Activated T-helper 2 cell treated with anti-CD3 and anti-CD28 coated beads, Interferon-gamma antibody, Interleukin-2, Interleukin-4, amounts not matched to agents 10 μg/mL and 5 μg/mL and 100 μg/mL, durations not matched to agents 14 hours and 24 hours and 36 hours (primary cell): ENCODE data around the gene STARD13. TPM values are rescaled to one million over a fixed set of nuclear protein-coding genes. Genes with fewer than 3 reads are reported as not detected.

ENCODE experiments used
- DNase-seq: peaks from one replicate; pipeline ENCODE4 v3.0.0; 2021; ENCODE audit warnings: low spot score
- H3K27ac Mint-ChIP-seq: one replicate; pipeline ENCODE4 v1.8.0; 2021; ENCODE audit warnings: mixed read lengths
- H3K27me3 Mint-ChIP-seq: one replicate; pipeline ENCODE4 v1.8.0; 2021; ENCODE audit warnings: low read depth, mixed read lengths
- H3K36me3 Mint-ChIP-seq: one replicate; pipeline ENCODE4 v1.8.0; 2021; ENCODE audit warnings: low read depth, mixed read lengths
- H3K4me1 Mint-ChIP-seq: one replicate; pipeline ENCODE4 v1.8.0; 2021; ENCODE audit warnings: low read depth, mixed read lengths
- H3K4me3 Mint-ChIP-seq: one replicate; pipeline ENCODE4 v1.8.0; 2021; ENCODE audit warnings: low read depth, mild to moderate bottlenecking, moderate library complexity, mixed read lengths
- H3K9me3 Mint-ChIP-seq: one replicate; pipeline ENCODE4 v1.8.0; 2021; ENCODE audit warnings: mixed read lengths
- intact Hi-C: fragments of 100-400 bp; cut with micrococcal nuclease; formaldehyde crosslinking; loops from one replicate; pipeline ENCODE4 v1.15.1; 2023
- total RNA-seq: library from RNA; stranded (reverse); gene quantifications from 2 replicates; pipeline ENCODE4 v1.2.3, GENCODE V29; 2022

The STARD13 gene
- total RNA-seq, 1 donor from 2014 or later = 1.5 TPM

GRCh38 chr13:33137721-33138120, 147.8 kb downstream of the STARD13 start:
- Mint-ChIP-seq H3K4me1 (peaks cover 1% of the 10 kb centered on the region), H3K27ac (no peak overlapping the region), H3K4me3 (no peak overlapping the region), H3K9me3 (peaks cover 12% of the 10 kb centered on the region), H3K36me3 (peaks cover 7% of the 10 kb centered on the region), H3K27me3 (no peaks in the 10 kb centered on the region)
- intact Hi-C loops = no loop called here
- DNase-seq = no peak

- Mint-ChIP-seq H3K27ac (no peak overlapping the region), H3K4me1 (peaks cover 5% of the 10 kb centered on the region), H3K36me3 (peaks cover 11% of the 10 kb centered on the region), H3K9me3 (peaks cover 20% of the 10 kb centered on the region), H3K27me3 (no peaks in the 10 kb centered on the region), H3K4me3 (no peak overlapping the region)
- no peak for DNase-seq
- intact Hi-C loops = no loop called here
Measured at GRCh38 chr13:33135097-33135496, 150.5 kb downstream of the STARD13 start.

GRCh38 chr13:33134213-33134612, 151.3 kb downstream of the STARD13 start:
- peaks cover 11% of the 10 kb centered on the region for H3K36me3 Mint-ChIP-seq
- intact Hi-C loops = no loop called here
- peaks cover 20% of the 10 kb centered on the region for H3K9me3 Mint-ChIP-seq
- H3K4me1 Mint-ChIP-seq = peaks cover 5% of the 10 kb centered on the region
- no peak overlapping the region for H3K27ac Mint-ChIP-seq
- DNase-seq = no peak
- H3K27me3 Mint-ChIP-seq = no peaks in the 10 kb centered on the region
- no peak overlapping the region for H3K4me3 Mint-ChIP-seq

DNA sequence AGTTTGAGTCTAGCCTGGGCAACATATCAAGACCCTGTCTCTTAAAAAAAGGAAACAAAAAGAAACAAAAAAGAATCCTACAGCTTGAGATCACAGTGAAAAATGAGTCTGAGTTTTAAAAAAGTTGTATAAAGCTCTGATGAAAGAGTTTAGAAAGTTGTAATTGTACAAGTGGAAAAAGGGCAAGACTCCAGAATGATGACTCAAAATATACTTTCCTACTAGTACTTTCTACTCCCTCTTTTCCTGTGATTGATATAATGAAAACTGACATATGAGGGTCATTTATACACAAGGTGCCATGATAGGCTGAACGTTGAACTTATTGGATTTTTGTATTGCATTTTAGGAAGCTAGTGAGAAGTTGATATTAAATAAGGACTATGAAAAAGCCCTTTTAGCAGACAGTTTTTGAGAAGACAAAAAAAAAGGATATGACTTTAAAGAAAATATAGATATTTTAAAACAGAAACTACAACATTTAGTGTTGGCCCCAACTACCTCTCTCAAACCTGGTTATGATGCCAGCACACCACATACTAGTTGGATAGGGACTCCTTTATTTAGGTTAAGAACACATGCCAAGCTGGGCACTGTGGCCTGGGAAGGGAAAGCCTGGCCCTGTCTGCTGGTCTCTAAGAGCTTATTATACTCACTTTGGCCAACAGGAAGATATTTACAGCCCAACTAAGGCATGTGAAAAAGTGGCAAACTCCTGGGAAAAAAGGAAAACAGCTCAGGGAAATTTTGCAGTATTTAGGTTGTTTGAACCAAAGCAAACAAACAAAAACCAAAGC, 152.7 kb downstream of the STARD13 start:
- Mint-ChIP-seq H3K36me3 (peaks cover 11% of the 10 kb centered on the region), H3K27me3 (no peaks in the 10 kb centered on the region), H3K4me1 (peaks cover 5% of the 10 kb centered on the region), H3K4me3 (no peak overlapping the region), H3K27ac (peak overlapping the region; percentile 66), H3K9me3 (peaks cover 20% of the 10 kb centered on the region)
- intact Hi-C loops = no loop called here
- DNase-seq = no peak

- intact Hi-C loops = no loop called here
- peaks cover 15% of the 10 kb centered on the region for H3K9me3 Mint-ChIP-seq
Measured at GRCh38 chr13:33129886-33130285, 155.7 kb downstream of the STARD13 start.

DNA sequence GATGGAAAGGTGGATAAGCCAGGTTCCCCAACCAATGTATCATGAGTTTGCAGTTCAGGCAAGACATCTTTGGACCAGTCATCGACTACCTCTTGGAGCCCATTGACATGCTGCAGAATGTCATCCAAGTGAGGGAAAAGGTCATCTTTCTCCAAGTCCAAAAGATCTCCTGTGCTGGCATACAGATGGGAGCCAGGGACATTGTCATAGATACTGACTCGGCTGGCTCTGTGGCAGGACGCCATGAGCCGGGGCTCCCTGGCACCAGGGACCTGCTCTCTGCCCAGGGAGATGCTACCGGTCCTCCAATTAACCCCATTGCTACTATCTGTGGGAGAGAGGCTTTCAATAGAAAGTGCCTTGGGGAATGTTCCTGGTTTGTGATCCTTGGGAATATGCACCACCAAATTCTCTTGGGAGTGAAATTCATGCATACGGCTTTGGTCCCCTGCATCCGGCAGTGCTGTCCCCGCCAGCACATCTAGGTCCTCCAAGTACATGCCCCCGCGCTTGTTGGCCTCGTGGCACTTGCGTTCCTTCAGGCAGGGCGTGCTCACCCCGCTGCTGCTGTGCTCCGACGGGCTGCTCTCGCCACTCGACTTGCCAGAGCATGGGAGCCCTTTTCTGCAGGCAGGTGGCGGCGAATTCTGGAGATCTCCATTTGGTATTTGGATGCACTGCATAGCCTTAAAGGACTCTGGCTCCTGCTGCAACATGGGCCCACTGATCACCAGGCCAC, 156.3 kb downstream of the STARD13 start:
- Mint-ChIP-seq H3K4me3 (no peak overlapping the region), H3K27me3 (no peaks in the 10 kb centered on the region), H3K27ac (no peak overlapping the region), H3K4me1 (peaks cover 5% of the 10 kb centered on the region), H3K9me3 (peaks cover 15% of the 10 kb centered on the region), H3K36me3 (peaks cover 6% of the 10 kb centered on the region)
- no peak for DNase-seq
- intact Hi-C loops = no loop called here

More at GRCh38 chr13:33129886-33130285, 155.7 kb downstream of the STARD13 start:
- no peak for DNase-seq
- Mint-ChIP-seq H3K4me3 (no peak overlapping the region), H3K4me1 (peaks cover 5% of the 10 kb centered on the region), H3K36me3 (peaks cover 6% of the 10 kb centered on the region), H3K27ac (no peak overlapping the region), H3K27me3 (no peaks in the 10 kb centered on the region)

- H3K4me3 Mint-ChIP-seq = no peak overlapping the region
Measured at GRCh38 chr13:33128134-33128533, 157.4 kb downstream of the STARD13 start.

GRCh38 chr13:33127009-33127551, 158.5 kb downstream of the STARD13 start:
- DNase-seq = no peak
- H3K27ac Mint-ChIP-seq = no peak overlapping the region
- H3K4me3 Mint-ChIP-seq = no peak overlapping the region
- H3K4me1 Mint-ChIP-seq = peaks cover 8% of the 10 kb centered on the region
- no peaks in the 10 kb centered on the region for H3K36me3 Mint-ChIP-seq
- no peaks in the 10 kb centered on the region for H3K27me3 Mint-ChIP-seq
- intact Hi-C loops = no loop called here
- peaks cover 3% of the 10 kb centered on the region for H3K9me3 Mint-ChIP-seq

More at GRCh38 chr13:33128134-33128533, 157.4 kb downstream of the STARD13 start:
- peaks cover 6% of the 10 kb centered on the region for H3K36me3 Mint-ChIP-seq
- peaks cover 11% of the 10 kb centered on the region for H3K4me1 Mint-ChIP-seq
- no peak for DNase-seq
- peaks cover 11% of the 10 kb centered on the region for H3K9me3 Mint-ChIP-seq
- no peaks in the 10 kb centered on the region for H3K27me3 Mint-ChIP-seq
- H3K27ac Mint-ChIP-seq = no peak overlapping the region
- intact Hi-C loops = no loop called here

DNA sequence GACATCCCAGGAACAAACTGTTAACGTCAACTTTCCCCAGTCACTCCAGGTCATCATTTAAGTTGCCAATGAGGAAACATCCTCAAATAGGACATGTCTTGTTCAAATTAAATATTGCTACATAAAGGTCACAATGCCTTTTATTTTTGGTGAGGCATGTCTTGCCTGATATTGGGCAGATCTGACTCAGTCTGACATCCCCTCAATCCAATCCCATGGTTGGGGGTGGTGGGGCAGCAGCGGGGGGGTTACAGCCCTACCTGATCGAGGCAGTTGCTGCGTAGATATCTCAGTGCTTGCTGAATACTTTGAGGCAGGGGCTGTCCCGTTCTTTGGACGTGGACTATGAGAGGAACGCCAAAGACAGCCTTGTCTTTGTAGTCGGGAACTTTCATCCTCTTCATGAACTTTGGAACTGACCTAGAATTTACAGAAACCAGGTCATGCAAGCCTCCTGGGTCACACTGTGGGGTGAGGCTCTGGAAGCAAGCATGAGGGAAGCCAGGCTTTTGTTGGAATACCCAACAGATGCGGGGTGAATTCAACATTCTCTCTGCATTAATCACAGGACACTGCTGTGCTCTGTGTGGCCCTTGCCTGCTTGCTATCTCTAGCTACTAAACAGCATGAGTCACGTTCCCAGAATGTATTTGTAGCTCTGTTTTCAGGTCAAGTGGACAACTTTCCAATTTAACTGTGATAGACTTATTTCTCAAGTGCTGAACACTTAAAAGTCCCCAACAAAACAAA, 159.6 kb downstream of the STARD13 start:
- no peak overlapping the region for H3K4me3 Mint-ChIP-seq
- H3K4me1 Mint-ChIP-seq = peaks cover 8% of the 10 kb centered on the region
- DNase-seq = no peak
- no peaks in the 10 kb centered on the region for H3K36me3 Mint-ChIP-seq
- H3K9me3 Mint-ChIP-seq = no peaks in the 10 kb centered on the region
- H3K27ac Mint-ChIP-seq = no peak overlapping the region
- no peaks in the 10 kb centered on the region for H3K27me3 Mint-ChIP-seq
- intact Hi-C loops = no loop called here

GRCh38 chr13:33123066-33123859, 162.3 kb downstream of the STARD13 start:
- Mint-ChIP-seq H3K9me3 (no peaks in the 10 kb centered on the region), H3K27ac (peak overlapping the region; percentile 31), H3K27me3 (no peaks in the 10 kb centered on the region), H3K36me3 (no peaks in the 10 kb centered on the region), H3K4me3 (no peak overlapping the region), H3K4me1 (peaks cover 8% of the 10 kb centered on the region)
- no peak for DNase-seq
- intact Hi-C loops = no loop called here

GRCh38 chr13:33119856-33120543, 165.6 kb downstream of the STARD13 start:
- no peaks in the 10 kb centered on the region for H3K36me3 Mint-ChIP-seq
- no peaks in the 10 kb centered on the region for H3K27me3 Mint-ChIP-seq
- H3K27ac Mint-ChIP-seq = no peak overlapping the region
- H3K4me1 Mint-ChIP-seq = peaks cover 8% of the 10 kb centered on the region
- intact Hi-C loops = no loop called here
- no peak for DNase-seq
- no peak overlapping the region for H3K4me3 Mint-ChIP-seq
- H3K9me3 Mint-ChIP-seq = no peaks in the 10 kb centered on the region
